Fibroblast of skin of right quadriceps (primary cell): ENCODE measurements around the gene KCNQ1.

Source experiments
- DNase-seq: peaks from one replicate; pipeline ENCODE4 v3.0.0-alpha.2; 2013

KCNQ1 gene

GRCh38 chr11:2674658-2675131 lies 229.9 kb downstream of the KCNQ1 start:
- no peak for DNase-seq

DNA sequence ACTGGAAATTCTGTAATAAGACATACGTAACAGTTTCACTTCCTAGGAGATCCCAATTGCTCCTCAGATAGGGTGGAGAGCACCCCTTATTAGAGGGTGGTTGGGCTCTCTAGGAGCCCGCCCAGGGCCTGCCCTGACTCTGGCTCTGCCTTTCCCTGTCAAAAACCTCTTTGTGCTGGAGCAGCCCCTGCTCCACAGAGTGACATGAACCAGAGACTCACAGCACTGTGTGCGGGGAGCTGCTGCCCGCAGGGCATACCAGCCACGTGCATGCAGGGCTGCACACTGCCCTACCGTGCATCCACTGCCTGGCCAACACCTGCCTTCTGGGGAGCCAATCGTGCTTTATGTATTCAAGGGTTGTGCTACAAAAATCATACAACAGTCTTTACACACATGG lies 230.7 kb downstream of the KCNQ1 start:
- no peak for DNase-seq

DNA sequence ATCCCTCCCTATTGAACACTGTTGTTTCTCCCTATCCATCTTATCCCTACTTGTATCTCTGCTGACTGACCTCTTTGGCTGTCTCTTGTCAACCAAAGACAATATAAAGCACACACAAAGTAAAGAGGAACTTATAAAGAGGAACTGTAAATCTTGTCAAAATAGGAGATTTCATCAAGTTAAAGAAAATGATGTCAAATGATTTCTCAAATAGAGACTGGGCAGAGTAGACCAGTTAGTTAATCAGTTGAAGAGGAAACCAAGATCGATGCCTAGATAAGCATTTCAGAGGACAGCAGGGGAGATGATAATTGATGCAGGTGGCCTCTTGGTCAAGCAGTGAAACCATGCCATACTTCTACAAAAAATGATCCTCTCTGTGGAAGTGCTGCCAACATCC lies 232.3 kb downstream of the KCNQ1 start:
- DNase-seq = no peak

GRCh38 chr11:2678396-2678795 lies 233.6 kb downstream of the KCNQ1 start:
- no peak for DNase-seq

- DNase-seq = no peak
These were observed 234.3 kb downstream of the KCNQ1 start for GRCh38 chr11:2679011-2679676.

DNA sequence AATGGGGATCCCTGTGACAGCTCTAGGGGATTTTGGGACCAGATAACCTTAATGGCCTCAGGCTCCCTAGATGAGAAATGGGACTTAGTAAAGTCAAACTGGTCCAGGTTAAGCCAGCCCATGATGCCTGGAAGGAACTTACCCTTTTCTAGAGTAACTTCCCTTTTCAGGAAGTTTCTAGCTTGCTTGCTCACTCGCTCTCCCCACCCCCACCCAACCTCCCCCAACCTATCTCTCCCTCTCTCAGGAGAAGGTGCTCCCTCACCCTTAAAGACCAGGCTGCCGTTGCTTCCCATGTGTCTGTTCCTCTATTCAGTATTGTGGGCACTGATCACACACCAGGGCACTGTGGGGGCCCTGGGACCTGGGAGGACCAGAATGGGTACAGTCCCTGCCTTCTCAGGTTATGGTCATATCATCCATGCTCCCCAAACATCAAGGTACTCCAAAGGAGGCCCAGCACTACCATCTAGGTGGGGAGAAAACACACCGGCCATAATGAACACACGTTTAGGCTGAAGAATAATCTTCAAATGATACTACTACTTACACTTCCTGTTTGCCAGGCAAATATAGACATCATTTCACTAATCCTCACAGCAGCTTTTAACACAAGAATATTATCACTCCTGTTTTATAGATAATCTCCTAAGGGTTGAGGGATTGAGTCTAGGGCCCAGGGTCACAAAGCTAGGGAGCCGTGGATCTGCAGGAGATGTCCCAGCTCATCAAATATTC lies 236.8 kb downstream of the KCNQ1 start:
- DNase-seq = no peak

DNA sequence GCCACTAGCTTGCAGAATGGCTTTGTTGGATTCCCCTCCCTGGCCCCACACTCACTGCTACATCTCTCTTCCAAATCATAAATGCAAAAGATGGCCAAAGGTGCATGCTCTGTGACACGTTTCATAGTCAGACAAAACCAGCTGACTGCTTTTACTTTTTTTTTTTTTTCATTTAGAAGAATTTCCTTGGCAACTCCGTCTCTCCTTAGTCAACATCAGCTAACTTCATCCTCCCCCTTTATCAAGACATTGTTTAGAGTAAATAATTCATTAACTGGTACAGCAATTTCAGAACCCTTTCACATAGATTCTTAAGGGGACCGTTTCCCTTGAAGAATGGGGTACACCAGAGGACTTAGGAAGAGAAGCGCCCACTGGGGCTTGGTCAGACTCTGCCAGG lies 239.0 kb downstream of the KCNQ1 start:
- DNase-seq = no peak

DNA sequence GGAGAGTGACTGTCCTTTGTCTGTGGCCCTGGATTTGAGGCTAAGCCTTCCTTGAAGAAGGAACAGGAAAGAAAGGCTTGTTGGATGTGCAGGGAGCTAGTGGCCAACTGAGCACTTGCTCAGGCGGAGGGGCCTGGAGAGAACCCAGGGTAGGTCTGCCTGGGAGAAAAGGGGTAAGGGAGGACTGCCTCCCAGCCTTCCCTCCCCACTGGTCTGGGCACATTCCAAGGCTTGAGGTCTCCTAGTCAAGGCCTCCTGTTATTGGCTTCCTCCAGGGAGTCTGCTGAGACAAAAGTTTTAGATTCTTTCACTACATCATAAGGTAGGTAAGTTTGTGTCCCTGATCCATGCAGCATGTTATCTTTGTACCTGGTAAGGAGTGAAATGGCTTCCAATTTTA lies 239.8 kb downstream of the KCNQ1 start:
- no peak for DNase-seq

- no peak for DNase-seq
These were observed 240.2 kb downstream of the KCNQ1 start for GRCh38 chr11:2685051-2685450.

DNA sequence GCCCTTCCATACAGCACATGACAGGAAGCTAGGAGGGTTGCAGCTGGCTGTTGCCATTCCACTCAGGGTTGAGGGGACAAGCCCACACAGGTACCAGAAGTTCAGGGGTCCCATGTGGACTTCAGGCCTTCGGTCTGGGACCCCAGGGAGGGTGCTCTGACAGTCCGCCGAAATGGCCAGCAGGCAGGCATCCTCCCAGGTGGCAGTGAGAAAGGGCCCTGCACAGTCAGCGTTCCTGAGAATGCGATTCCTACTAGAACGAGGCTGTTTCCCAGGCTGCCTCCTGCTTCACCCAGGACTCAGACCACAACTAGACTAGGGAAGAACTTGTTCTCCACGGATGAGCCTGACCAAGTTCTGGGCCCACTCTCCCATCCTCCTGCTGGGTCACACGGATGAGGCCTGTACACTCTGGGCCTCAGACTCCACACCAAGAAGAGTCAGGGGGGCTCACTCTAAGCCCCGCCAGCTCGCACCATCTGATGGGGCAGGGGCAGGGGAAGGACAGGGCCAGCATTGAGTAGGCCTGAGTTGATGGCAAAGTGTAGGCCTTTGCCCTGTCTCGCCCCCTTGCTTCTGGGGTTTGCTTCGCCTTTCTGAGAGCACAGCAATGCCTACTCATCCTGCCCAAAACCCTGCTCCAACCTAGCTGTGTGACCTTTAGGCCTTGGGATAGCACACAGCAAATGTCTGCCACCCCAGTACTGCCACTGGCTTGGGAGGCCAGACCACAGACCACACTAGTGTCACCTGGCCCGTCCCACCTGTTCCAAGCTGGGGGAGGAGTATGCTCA lies 241.0 kb downstream of the KCNQ1 start:
- no peak for DNase-seq

DNA sequence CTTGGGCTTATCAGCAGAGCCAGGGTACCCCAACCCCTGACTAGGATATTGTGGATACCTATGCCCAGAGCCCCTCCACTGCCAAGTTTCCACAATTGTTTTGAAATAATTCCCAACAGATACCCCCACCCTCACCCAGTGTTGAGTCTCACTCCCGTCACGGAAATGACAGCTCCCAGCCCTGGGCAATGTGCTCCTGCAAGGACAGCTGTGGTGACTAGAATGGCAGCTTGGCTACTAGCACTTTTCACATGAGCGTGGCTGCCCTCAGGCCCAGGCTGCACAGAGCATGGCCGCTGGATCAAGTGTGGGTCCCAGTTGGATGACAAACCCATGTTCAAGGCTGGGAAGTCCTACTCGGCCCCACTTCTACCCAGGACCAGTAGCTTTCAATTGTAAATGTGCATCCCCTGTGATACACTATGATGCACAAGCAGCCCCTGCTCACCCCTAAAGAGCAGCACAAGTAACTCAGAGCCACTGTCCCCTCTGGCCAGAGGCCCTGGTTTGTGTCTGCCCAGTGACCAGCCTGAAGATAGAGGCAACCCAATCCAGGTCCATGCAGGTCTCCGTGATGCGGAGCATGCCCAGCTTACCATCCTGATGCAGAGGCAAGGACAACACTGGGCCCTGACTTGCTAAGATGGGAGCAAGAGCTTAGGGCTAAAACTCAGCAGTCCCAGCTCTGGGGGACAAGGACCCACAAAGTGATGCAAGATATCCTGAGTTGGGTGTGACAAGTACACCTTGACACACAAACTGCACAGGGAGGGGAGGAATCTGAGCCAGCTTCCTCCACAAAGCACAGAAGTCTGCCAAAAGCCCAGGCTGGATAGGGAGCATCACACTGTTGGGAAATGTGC lies 241.8 kb downstream of the KCNQ1 start:
- no peak for DNase-seq

- DNase-seq = no peak
These were observed 242.4 kb downstream of the KCNQ1 start for GRCh38 chr11:2687223-2687530.

- DNase-seq = no peak
These were observed 243.0 kb downstream of the KCNQ1 start for GRCh38 chr11:2687782-2688191.

GRCh38 chr11:2688381-2689231 lies 243.8 kb downstream of the KCNQ1 start:
- DNase-seq = no peak

DNA sequence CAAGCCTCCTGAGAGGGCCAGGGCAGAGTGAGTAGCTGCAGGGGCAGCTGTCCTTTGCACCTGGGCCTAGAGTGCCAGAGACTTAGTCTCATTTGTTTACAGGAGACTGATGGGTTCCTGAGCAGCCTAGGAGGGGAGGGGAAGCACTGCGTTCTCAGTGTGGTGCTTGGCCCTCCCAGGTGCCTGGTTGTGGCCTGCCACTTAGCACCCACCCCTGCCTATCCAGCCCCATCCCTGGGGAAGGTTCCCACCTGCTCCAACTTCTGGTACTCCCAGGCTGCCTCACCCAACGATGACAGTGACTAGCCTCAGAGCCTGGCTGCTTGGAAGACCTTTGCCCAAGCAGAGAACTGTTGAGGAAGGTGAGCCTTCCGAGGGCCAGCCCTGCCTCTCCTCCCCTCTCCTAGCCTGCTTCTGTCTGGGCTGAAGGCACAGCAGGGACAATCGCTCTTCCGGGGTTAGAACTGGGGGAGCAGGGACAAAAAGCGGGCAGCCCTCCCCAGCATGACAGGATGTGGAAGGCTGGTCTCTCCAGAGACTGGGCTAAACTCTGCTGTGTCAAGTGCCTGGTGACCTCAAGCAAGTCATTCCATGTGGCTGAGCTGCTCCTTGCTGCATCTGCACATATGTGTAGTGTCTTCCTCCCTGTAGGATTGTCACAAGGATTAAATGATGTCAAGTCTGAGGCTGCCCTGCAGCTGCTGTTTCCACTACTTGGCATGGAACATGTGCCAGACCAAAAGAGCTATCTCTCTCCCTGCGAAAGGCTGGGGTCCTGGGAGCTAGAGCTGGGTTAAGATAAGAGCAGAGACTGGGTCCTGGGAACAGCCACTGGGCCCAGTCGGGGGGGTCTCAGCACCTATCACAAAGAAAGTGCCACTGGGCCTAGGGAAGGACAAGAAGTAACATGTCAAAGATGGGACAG lies 245.1 kb downstream of the KCNQ1 start:
- no peak for DNase-seq

DNA sequence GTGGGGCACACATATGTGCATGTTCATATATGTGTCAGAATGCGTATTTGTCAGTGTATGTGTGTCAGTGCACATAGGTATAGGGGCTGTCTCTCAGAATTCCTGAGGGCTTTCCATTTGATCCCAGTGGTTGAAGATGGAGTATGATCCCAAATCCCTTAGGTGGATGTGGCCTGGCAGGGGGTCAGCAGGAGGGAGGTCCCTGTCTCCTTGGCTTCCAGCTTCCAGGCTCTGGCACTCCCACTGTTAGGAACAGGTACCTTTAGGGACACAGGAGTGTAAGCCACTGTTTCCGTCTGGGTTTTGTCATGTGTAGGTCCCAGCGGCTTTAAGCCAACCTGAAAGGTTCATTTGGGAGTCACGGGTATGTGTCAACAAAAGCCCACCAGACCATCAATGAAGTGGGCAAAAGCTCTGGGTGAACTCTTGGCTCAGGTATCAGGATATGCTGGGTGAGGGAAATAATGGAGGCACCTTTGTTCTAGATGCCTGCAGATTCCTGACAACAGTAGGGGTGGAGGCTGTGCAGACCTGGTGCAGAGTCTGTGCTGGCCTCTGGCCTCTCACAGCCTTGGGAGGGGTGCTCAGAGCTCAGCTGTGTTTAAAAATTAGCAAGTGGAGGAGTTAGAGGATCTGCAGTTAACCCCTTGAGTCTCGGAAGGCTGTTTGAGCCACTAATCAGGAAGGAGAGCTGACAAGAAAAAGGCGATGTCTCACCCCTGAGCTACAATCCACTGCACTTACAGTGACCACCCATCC lies 246.0 kb downstream of the KCNQ1 start:
- DNase-seq = no peak

DNA sequence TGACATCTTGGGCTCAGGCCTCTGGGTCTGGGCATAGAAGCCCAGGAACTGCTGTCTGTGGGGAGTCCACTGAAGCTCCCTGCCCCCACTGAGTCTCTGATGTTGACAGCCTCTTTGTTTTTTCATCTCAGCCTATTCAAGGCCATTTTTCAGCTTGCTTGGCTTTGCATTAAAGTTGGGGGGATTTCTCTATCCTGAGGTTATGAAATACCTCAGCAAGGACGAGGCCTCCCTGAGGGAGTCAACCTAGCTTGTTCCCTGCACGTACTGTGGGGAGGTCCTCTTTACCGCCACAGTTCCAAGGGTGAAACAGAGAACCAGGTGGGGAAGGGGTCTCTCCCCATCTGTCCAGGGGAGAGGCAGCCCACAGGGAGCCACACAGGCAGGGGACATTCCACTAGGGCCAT lies 246.6 kb downstream of the KCNQ1 start:
- no peak for DNase-seq

DNA sequence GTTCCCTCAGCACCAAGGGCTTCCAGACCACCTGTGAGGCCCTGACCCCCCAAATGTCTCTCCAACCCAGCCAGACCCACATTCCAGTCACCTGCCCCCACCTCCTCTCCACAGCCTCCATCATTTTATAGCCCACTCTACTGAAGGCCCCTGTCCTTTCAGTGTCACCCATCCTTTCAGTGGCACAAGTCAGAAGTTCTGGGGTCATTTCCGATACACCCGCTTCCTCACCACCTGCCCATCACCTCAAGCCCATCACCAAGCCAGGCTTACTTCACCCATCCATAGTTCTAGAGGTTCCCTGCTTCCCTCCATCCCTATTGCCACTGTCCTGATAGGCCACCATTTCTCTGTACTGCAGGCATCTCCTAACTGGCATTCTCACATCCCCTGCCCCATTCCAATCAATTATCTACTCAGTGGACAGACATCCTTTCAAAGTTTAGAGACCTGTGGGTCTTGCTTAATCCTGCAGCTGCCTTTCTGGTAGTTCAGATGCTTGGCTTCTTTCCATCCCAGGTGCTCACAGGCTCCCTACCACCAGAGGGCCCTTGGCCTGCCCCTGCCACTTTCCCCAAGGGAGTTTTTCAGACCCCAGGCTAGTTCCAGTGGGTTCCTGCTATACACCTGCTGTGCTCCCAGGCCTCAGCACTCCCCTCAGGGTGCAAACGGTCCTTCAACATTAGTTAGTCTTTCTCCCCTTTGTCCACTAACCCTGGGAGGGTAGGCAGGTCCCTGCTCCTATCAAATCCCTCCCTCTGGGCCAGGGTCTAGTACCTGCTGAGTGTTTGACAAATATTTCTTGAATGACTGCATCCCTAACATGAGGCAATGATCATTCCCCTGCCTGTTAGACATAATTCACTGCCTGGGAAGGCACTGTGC lies 247.4 kb downstream of the KCNQ1 start:
- DNase-seq = no peak
